ENCODE measurements around the gene SMAD7. TPM values are rescaled to one million over a fixed set of nuclear protein-coding genes. Genes with fewer than 3 reads are reported as not detected.

Gene SMAD7
- total RNA-seq (2014; rRNA removed; shearing (Covaris generic)) (28.8 and 29.8 TPM in 2 replicates), polyA plus RNA-seq (2016; fragmentation: Nextera tagmentation; extraction: Ambion mirVana) (11.8 and 12.0 TPM in 2 replicates)
- long read RNA-seq, partial matches to known transcripts: 0 of 2 reads
- long read RNA-seq, other reads (novel, unspliced or antisense): 2 of 2 reads

- no peaks in the 10 kb centered on the region for H3K36me3 ChIP-seq (ENCODE audit: insufficient read depth)
- peaks cover 41% of the 10 kb centered on the region for H4K20me1 ChIP-seq (replicated peaks; ENCODE audit: insufficient read depth)
- H3K9me2 ChIP-seq (ENCODE audit: insufficient read depth): no peaks in the 10 kb centered on the region
- peaks cover 63% of the 10 kb centered on the region for H3K79me2 ChIP-seq (replicated peaks; ENCODE audit: insufficient read depth)
- Mint-ChIP-seq H3K27ac (no peak within 1 kb of the TSS; the same call in 1 of the 2 replicates), H3K4me3 (peak within 1 kb of the TSS; percentile 98), H3K27me3 (ENCODE audit: insufficient read depth, low read depth, poor library complexity) (peaks cover 28% of the 10 kb centered on the region), H3K36me3 (ENCODE audit: low read depth) (peaks cover 39% of the 10 kb centered on the region), H3K4me1 (peaks cover 47% of the 10 kb centered on the region), H3K9me3 (peaks cover 2% of the 10 kb centered on the region; the same call in 1 of the 3 replicates)
- peak within 1 kb of the TSS; percentile 100 for H3K4me2 ChIP-seq
- no peak for TF ChIP-seq CTCF (conservative IDR thresholded peaks at IDR 0.05; ENCODE audit: low read depth in 2 of 2)
- H3K27me3 ChIP-seq (ENCODE audit: insufficient read depth): peaks cover 21% of the 10 kb centered on the region
- no peak for DNase-seq (ENCODE audit: low spot score)
- H3K4me3 ChIP-seq: peak within 1 kb of the TSS; percentile 98
- H2AFZ ChIP-seq: no peak within 1 kb of the TSS
- H3K27ac ChIP-seq (ENCODE audit: low read depth): 0 out of 2 replicates have a peak within 1 kb of the TSS, but pooled peaks have one; percentile 55
- peaks cover 13% of the 10 kb centered on the region for H3F3A ChIP-seq (replicated peaks; ENCODE audit: low read depth)
- peaks cover 51% of the 10 kb centered on the region for H3K4me1 ChIP-seq (ENCODE audit: insufficient read depth)
- ATAC-seq: no peak
Observed at GRCh38 chr18:48950536-48951447, at the start of gene SMAD7. SMAD7 (minus strand) TSS chr18:48950965; CDS start chr18:48950424, 541 bp downstream.

GRCh38 chr18:48999569-48999968 is 48.8 kb upstream of the SMAD7 start:
- Mint-ChIP-seq H3K36me3 (ENCODE audit: low read depth) (no peaks in the 10 kb centered on the region; the same call in 2 of the 3 replicates), H3K9me3 (no peaks in the 10 kb centered on the region; the same call in 2 of the 3 replicates), H3K4me1 (peaks cover 27% of the 10 kb centered on the region), H3K4me3 (no peak overlapping the region), H3K27me3 (ENCODE audit: insufficient read depth, low read depth, poor library complexity) (peaks cover 13% of the 10 kb centered on the region), H3K27ac (no peak overlapping the region)
- no peak overlapping the region for H3K4me2 ChIP-seq
- no peak overlapping the region for H2AFZ ChIP-seq
- H3K79me2 ChIP-seq (replicated peaks; ENCODE audit: insufficient read depth): no peaks in the 10 kb centered on the region
- ATAC-seq (no peak), DNase-seq (ENCODE audit: low spot score) (no peak)
- H4K20me1 ChIP-seq (replicated peaks; ENCODE audit: insufficient read depth): no peaks in the 10 kb centered on the region
- H3K4me3 ChIP-seq: no peak overlapping the region
- H3F3A ChIP-seq (replicated peaks; ENCODE audit: low read depth): no peaks in the 10 kb centered on the region
- no peaks in the 10 kb centered on the region for H3K9me2 ChIP-seq (ENCODE audit: insufficient read depth)
- no peaks in the 10 kb centered on the region for H3K27me3 ChIP-seq (ENCODE audit: insufficient read depth)
- peaks cover 13% of the 10 kb centered on the region for H3K4me1 ChIP-seq (ENCODE audit: insufficient read depth)
- H3K36me3 ChIP-seq (ENCODE audit: insufficient read depth): no peaks in the 10 kb centered on the region
- no peak overlapping the region for H3K27ac ChIP-seq (ENCODE audit: low read depth)
- TF ChIP-seq EZH2 (IDR thresholded peaks at IDR 0.05; ENCODE audit: low read depth, unreplicated experiment) (no peak), NANOG (IDR thresholded peaks at IDR 0.05; ENCODE audit: borderline replicate concordance) (no peak), REST (IDR thresholded peaks at IDR 0.05; ENCODE audit: unreplicated experiment) (no peak), STAT1 (IDR thresholded peaks at IDR 0.05; ENCODE audit: unreplicated experiment) (no peak), JUNB (IDR thresholded peaks at IDR 0.05; ENCODE audit: unreplicated experiment) (no peak), CTCF (conservative IDR thresholded peaks at IDR 0.05; ENCODE audit: low read depth in 2 of 2) (no peak), ZNF331 (CRISPR knock-in tag; IDR thresholded peaks at IDR 0.05; ENCODE audit: low read depth) (no peak), ETS1 (IDR thresholded peaks at IDR 0.05) (no peak)
